Measurements from ENCODE around the gene ACOT8. TPM values are rescaled to one million over a fixed set of nuclear protein-coding genes. Genes with fewer than 3 reads are reported as not detected.

Gene ACOT8
- total and polyA plus RNA-seq, 2 donors (not counting 3 experiments of a cell fraction or from before 2014, with no cell fraction given): 15.5 to 50.9 TPM

- Histone ChIP-seq H3K4me3 (replicated peaks in 1 of 3; ENCODE audit: insufficient read depth in 1 of 3, low read depth in 1 of 3, low read length in 3 of 3) (peak overlapping the region; percentile 59 to 96 (median 90)), H3K9ac (replicated peaks; ENCODE audit: extremely low read depth, insufficient read depth, low read length) (peak overlapping the region; percentile 78), H2AFZ (ENCODE audit: low read depth, low read length) (peak overlapping the region; percentile 76), H3K27ac (ENCODE audit: insufficient read depth, low read depth, low read length) (peak overlapping the region; percentile 41), H3K27me3 (ENCODE audit: control insufficient read depth in 2 of 2, insufficient read depth in 2 of 2, low read length in 2 of 2) (no peaks in the 10 kb centered on the region), H3K9me3 (replicated peaks; ENCODE audit: control insufficient read depth, insufficient read depth, low read length) (no peaks in the 10 kb centered on the region), H3K4me1 (ENCODE audit: control insufficient read depth, extremely low read depth, insufficient read depth, low read length) (peaks cover 17% of the 10 kb centered on the region), H3K4me2 (ENCODE audit: insufficient read depth, low read length) (peak overlapping the region; percentile 91), H4K20me1 (replicated peaks; ENCODE audit: control insufficient read depth, extremely low read depth, insufficient read depth, low read length) (no peaks in the 10 kb centered on the region), H3K9me1 (replicated peaks; ENCODE audit: control insufficient read depth, extremely low read depth, insufficient read depth, low read length) (no peaks in the 10 kb centered on the region), H3K79me2 (ENCODE audit: control insufficient read depth, insufficient read depth, low read length) (peaks cover 25% of the 10 kb centered on the region), H3K36me3 (ENCODE audit: control insufficient read depth in 2 of 2, extremely low read depth in 1 of 2, insufficient read depth in 2 of 2, low read length in 2 of 2) (peaks cover 3 to 10% of the 10 kb centered on the region in 2 experiments)
- BruUV-seq (replicated peaks): no TSS peak
- POLR2A ChIA-PET: no interaction called here
- no peak for TF ChIP-seq EZH2 (IDR thresholded peaks at IDR 0.05; ENCODE audit: borderline replicate concordance, low read depth, low read length, severe bottlenecking)
- TF ChIP-seq MYC (IDR thresholded peaks at IDR 0.05; ENCODE audit: low read depth, low read length): no peak
- no peak for TF ChIP-seq JUN (IDR thresholded peaks at IDR 0.05; ENCODE audit: borderline replicate concordance, insufficient read depth, insufficient read length, low read depth)
- TF ChIP-seq MAX (IDR thresholded peaks at IDR 0.05; ENCODE audit: insufficient read depth, insufficient read length): no peak
- no peak for TF ChIP-seq FOS (IDR thresholded peaks at IDR 0.05; ENCODE audit: borderline replicate concordance, insufficient read depth, low read length)
- TF ChIP-seq POLR2AphosphoS5 (IDR thresholded peaks at IDR 0.05; ENCODE audit: insufficient read depth, low read depth, low read length): no peak
- no peak for TF ChIP-seq GATA2 (IDR thresholded peaks at IDR 0.05; ENCODE audit: insufficient read depth, insufficient read length, low read depth, low read length)
- no peak for TF ChIP-seq POLR2A (IDR thresholded peaks at IDR 0.05; ENCODE audit: low read depth, low read length)
- TF ChIP-seq CTCF (IDR thresholded peaks at IDR 0.05; ENCODE audit: extremely low read depth in 1 of 2, insufficient read depth in 1 of 2, low read depth in 1 of 2, low read length in 2 of 2): no peak
- DNase-seq (ENCODE audit: low read depth, low spot score): no peak
- intact Hi-C loops (cut with micrococcal nuclease): loop anchor here (10.0 kb wide), 2 partner anchors 272 to 552 kb away; partner anchors contain the start of gene NCOA5
- peak; percentile 60 for FAIRE-seq
- CTCF ChIA-PET: interaction anchor here (1.0 to 2.9 kb wide), 4 partner anchors 9 to 157 kb away, joined by 3 to 12 read pairs (median 6); no protein-coding TSS in a partner anchor
- dilution Hi-C loops (cut with MboI; ENCODE audit: extremely low pct_ligation_motif_present, low sequenced_read_pairs): no loop called here
Observed at GRCh38 chr20:45813006-45813340, 44.2 kb downstream of the ACOT8 start.
